Measurements from ENCODE around the gene KCNQ1OT1. TPM values are rescaled to one million over a fixed set of nuclear protein-coding genes. Genes with fewer than 3 reads are reported as not detected.

Gene KCNQ1OT1
- total RNA-seq, 2 donors from 2014 or later = 5.2 to 6.9 TPM

GRCh38 chr11:2673871-2674471 lies 25.8 kb downstream of the KCNQ1OT1 start:
- Mint-ChIP-seq H3K27me3 (ENCODE audit: insufficient read depth) (peaks cover 2% of the 10 kb centered on the region), H3K36me3 (ENCODE audit: low read depth) (peaks cover 9% of the 10 kb centered on the region), H3K9me3 (no peaks in the 10 kb centered on the region), H3K4me1 (peaks cover 18% of the 10 kb centered on the region), H3K27ac (no peak overlapping the region), H3K4me3 (no peak overlapping the region)
- Histone ChIP-seq H3K27me3 (ENCODE audit: control insufficient read depth, insufficient read depth, low read length, poor library complexity, severe bottlenecking) (no peaks in the 10 kb centered on the region), H3K9me3 (ENCODE audit: control insufficient read depth, low read length) (no peaks in the 10 kb centered on the region), H3K27ac (ENCODE audit: low read depth, low read length) (no peak overlapping the region), H3K4me3 (ENCODE audit: low read length) (no peak overlapping the region), H3K9ac (ENCODE audit: extremely low read depth, low read length, poor library complexity, severe bottlenecking) (no peak overlapping the region), H3K4me1 (ENCODE audit: control insufficient read depth, insufficient read depth, low read length) (no peaks in the 10 kb centered on the region), H3K36me3 (ENCODE audit: control insufficient read depth, insufficient read depth, low read length) (peaks cover 8% of the 10 kb centered on the region)
- DNase-seq = peak; percentile 43
- WGBS, 2 experiments (ENCODE audit: insufficient coverage in 1 of 2, insufficient read length in 1 of 2) = 95% methylated on average over 13 to 16 of the region's 16 CpGs
- TF ChIP-seq CTCF (conservative IDR thresholded peaks at IDR 0.05) = no peak

- peaks cover 9% of the 10 kb centered on the region for H3K36me3 Mint-ChIP-seq (ENCODE audit: low read depth)
- no peak for TF ChIP-seq CTCF (conservative IDR thresholded peaks at IDR 0.05)
- H3K27ac Mint-ChIP-seq = no peak overlapping the region
- H3K4me3 Mint-ChIP-seq = no peak overlapping the region
- H3K9ac ChIP-seq (ENCODE audit: extremely low read depth, low read length, poor library complexity, severe bottlenecking) = no peak overlapping the region
- H3K4me1 Mint-ChIP-seq = peaks cover 18% of the 10 kb centered on the region
- H3K27me3 Mint-ChIP-seq (ENCODE audit: insufficient read depth) = peaks cover 2% of the 10 kb centered on the region
- WGBS, 2 experiments (ENCODE audit: insufficient coverage in 1 of 2, insufficient read length in 1 of 2) = 86 to 100% methylated on average over 1 to 2 of the region's 2 CpGs
- peak; percentile 35 for DNase-seq
- H3K27me3 ChIP-seq (ENCODE audit: control insufficient read depth, insufficient read depth, low read length, poor library complexity, severe bottlenecking) = no peaks in the 10 kb centered on the region
- no peak overlapping the region for H3K4me3 ChIP-seq (ENCODE audit: low read length)
- H3K36me3 ChIP-seq (ENCODE audit: control insufficient read depth, insufficient read depth, low read length) = peaks cover 8% of the 10 kb centered on the region
- no peaks in the 10 kb centered on the region for H3K4me1 ChIP-seq (ENCODE audit: control insufficient read depth, insufficient read depth, low read length)
- no peaks in the 10 kb centered on the region for H3K9me3 ChIP-seq (ENCODE audit: control insufficient read depth, low read length)
- no peak overlapping the region for H3K27ac ChIP-seq (ENCODE audit: low read depth, low read length)
- no peaks in the 10 kb centered on the region for H3K9me3 Mint-ChIP-seq
These were observed 26.6 kb downstream of the KCNQ1OT1 start for GRCh38 chr11:2673250-2673610.

GRCh38 chr11:2672553-2673249 lies 27.1 kb downstream of the KCNQ1OT1 start:
- Histone ChIP-seq H3K9ac (ENCODE audit: extremely low read depth, low read length, poor library complexity, severe bottlenecking) (no peak overlapping the region), H3K36me3 (ENCODE audit: control insufficient read depth, insufficient read depth, low read length) (peaks cover 13% of the 10 kb centered on the region), H3K4me1 (ENCODE audit: control insufficient read depth, insufficient read depth, low read length) (no peaks in the 10 kb centered on the region), H3K9me3 (ENCODE audit: control insufficient read depth, low read length) (no peaks in the 10 kb centered on the region), H3K27me3 (ENCODE audit: control insufficient read depth, insufficient read depth, low read length, poor library complexity, severe bottlenecking) (no peaks in the 10 kb centered on the region), H3K27ac (ENCODE audit: low read depth, low read length) (no peak overlapping the region), H3K4me3 (ENCODE audit: low read length) (no peak overlapping the region)
- H3K27ac Mint-ChIP-seq = no peak overlapping the region
- no peak overlapping the region for H3K4me3 Mint-ChIP-seq
- H3K27me3 Mint-ChIP-seq (ENCODE audit: insufficient read depth) = peaks cover 2% of the 10 kb centered on the region
- H3K36me3 Mint-ChIP-seq (ENCODE audit: low read depth) = peaks cover 9% of the 10 kb centered on the region
- WGBS, 2 experiments (ENCODE audit: insufficient coverage in 1 of 2, insufficient read length in 1 of 2) = 89 to 97% methylated on average over 2 to 4 of the region's 4 CpGs
- H3K4me1 Mint-ChIP-seq = peaks cover 18% of the 10 kb centered on the region
- no peak for TF ChIP-seq CTCF (conservative IDR thresholded peaks at IDR 0.05)
- H3K9me3 Mint-ChIP-seq = no peaks in the 10 kb centered on the region
- DNase-seq = peak; percentile 29

Measured in endodermal cell (in vitro differentiated cells).